ENCODE results near the gene KIF13A. TPM values are rescaled to one million over a fixed set of nuclear protein-coding genes. Genes with fewer than 3 reads are reported as not detected.

Gene KIF13A
- total RNA-seq, 1 donor from 2014 or later: not detected

- intact Hi-C loops (cut with micrococcal nuclease): no loop called here
- Mint-ChIP-seq H3K4me1 (ENCODE audit: low read depth) (no peaks in the 10 kb centered on the region), H3K9me3 (no peaks in the 10 kb centered on the region), H3K36me3 (ENCODE audit: low read depth) (no peaks in the 10 kb centered on the region), H3K27me3 (ENCODE audit: insufficient read depth) (peaks cover 6% of the 10 kb centered on the region), H3K4me3 (no peak overlapping the region), H3K27ac (no peak overlapping the region)
- no peak for DNase-seq (ENCODE audit: low spot score)
Measured at GRCh38 chr6:17725083-17725482, 262.4 kb downstream of the KIF13A start.

GRCh38 chr6:17724341-17724740 is 263.1 kb downstream of the KIF13A start:
- no peak for DNase-seq (ENCODE audit: low spot score)
- Mint-ChIP-seq H3K36me3 (ENCODE audit: low read depth) (no peaks in the 10 kb centered on the region), H3K27ac (no peak overlapping the region), H3K27me3 (ENCODE audit: insufficient read depth) (peaks cover 9% of the 10 kb centered on the region), H3K9me3 (no peaks in the 10 kb centered on the region), H3K4me1 (ENCODE audit: low read depth) (no peaks in the 10 kb centered on the region), H3K4me3 (no peak overlapping the region)
- intact Hi-C loops (cut with micrococcal nuclease): no loop called here

GRCh38 chr6:17721671-17722070 is 265.8 kb downstream of the KIF13A start:
- Mint-ChIP-seq H3K27me3 (ENCODE audit: insufficient read depth) (peaks cover 9% of the 10 kb centered on the region), H3K36me3 (ENCODE audit: low read depth) (no peaks in the 10 kb centered on the region), H3K4me1 (ENCODE audit: low read depth) (no peaks in the 10 kb centered on the region), H3K27ac (no peak overlapping the region), H3K9me3 (no peaks in the 10 kb centered on the region), H3K4me3 (no peak overlapping the region)
- intact Hi-C loops (cut with micrococcal nuclease): no loop called here
- DNase-seq (ENCODE audit: low spot score): no peak

- intact Hi-C loops (cut with micrococcal nuclease): no loop called here
- Mint-ChIP-seq H3K4me3 (no peak overlapping the region), H3K27ac (no peak overlapping the region), H3K4me1 (ENCODE audit: low read depth) (peaks cover 11% of the 10 kb centered on the region), H3K27me3 (ENCODE audit: insufficient read depth) (peaks cover 9% of the 10 kb centered on the region), H3K9me3 (no peaks in the 10 kb centered on the region), H3K36me3 (ENCODE audit: low read depth) (peaks cover 1% of the 10 kb centered on the region)
- no peak for DNase-seq (ENCODE audit: low spot score)
Measured at GRCh38 chr6:17719323-17720041, 268.0 kb downstream of the KIF13A start.

GRCh38 chr6:17716221-17716620 is 271.2 kb downstream of the KIF13A start:
- no peaks in the 10 kb centered on the region for H3K9me3 Mint-ChIP-seq
- DNase-seq (ENCODE audit: low spot score): no peak
- H3K27ac Mint-ChIP-seq: no peak overlapping the region
- intact Hi-C loops (cut with micrococcal nuclease): no loop called here
- peaks cover 1% of the 10 kb centered on the region for H3K36me3 Mint-ChIP-seq (ENCODE audit: low read depth)
- no peak overlapping the region for H3K4me3 Mint-ChIP-seq
- H3K27me3 Mint-ChIP-seq (ENCODE audit: insufficient read depth): peaks cover 3% of the 10 kb centered on the region
- H3K4me1 Mint-ChIP-seq (ENCODE audit: low read depth): peaks cover 17% of the 10 kb centered on the region

- peak; percentile 32 for DNase-seq (ENCODE audit: low spot score)
- Mint-ChIP-seq H3K4me1 (ENCODE audit: low read depth) (peaks cover 21% of the 10 kb centered on the region), H3K36me3 (ENCODE audit: low read depth) (peaks cover 1% of the 10 kb centered on the region), H3K27me3 (ENCODE audit: insufficient read depth) (peaks cover 3% of the 10 kb centered on the region), H3K9me3 (no peaks in the 10 kb centered on the region), H3K4me3 (peak overlapping the region; percentile 76), H3K27ac (peak overlapping the region; percentile 94)
- intact Hi-C loops (cut with micrococcal nuclease): loop anchor here (1.0 kb wide), 1 partner anchor 8 kb away; no protein-coding TSS in a partner anchor
Measured at GRCh38 chr6:17714879-17715851, 272.3 kb downstream of the KIF13A start.

GRCh38 chr6:17714177-17714576 is 273.3 kb downstream of the KIF13A start:
- intact Hi-C loops (cut with micrococcal nuclease): no loop called here
- Mint-ChIP-seq H3K9me3 (no peaks in the 10 kb centered on the region), H3K36me3 (ENCODE audit: low read depth) (peaks cover 5% of the 10 kb centered on the region), H3K27me3 (ENCODE audit: insufficient read depth) (no peaks in the 10 kb centered on the region), H3K4me3 (peak overlapping the region; percentile 15), H3K27ac (no peak overlapping the region), H3K4me1 (ENCODE audit: low read depth) (peaks cover 23% of the 10 kb centered on the region)
- no peak for DNase-seq (ENCODE audit: low spot score)

- Mint-ChIP-seq H3K36me3 (ENCODE audit: low read depth) (peaks cover 10% of the 10 kb centered on the region), H3K9me3 (no peaks in the 10 kb centered on the region), H3K4me1 (ENCODE audit: low read depth) (peaks cover 32% of the 10 kb centered on the region), H3K27ac (no peak overlapping the region), H3K4me3 (no peak overlapping the region), H3K27me3 (ENCODE audit: insufficient read depth) (no peaks in the 10 kb centered on the region)
- intact Hi-C loops (cut with micrococcal nuclease): no loop called here
- DNase-seq (ENCODE audit: low spot score): no peak
Measured at GRCh38 chr6:17712576-17712975, 274.9 kb downstream of the KIF13A start.

- peaks cover 15% of the 10 kb centered on the region for H3K36me3 Mint-ChIP-seq (ENCODE audit: low read depth)
- H3K9me3 Mint-ChIP-seq: no peaks in the 10 kb centered on the region
- no peak for DNase-seq (ENCODE audit: low spot score)
- H3K27ac Mint-ChIP-seq: no peak overlapping the region
- no peaks in the 10 kb centered on the region for H3K27me3 Mint-ChIP-seq (ENCODE audit: insufficient read depth)
- H3K4me1 Mint-ChIP-seq (ENCODE audit: low read depth): peaks cover 38% of the 10 kb centered on the region
- intact Hi-C loops (cut with micrococcal nuclease): no loop called here
- H3K4me3 Mint-ChIP-seq: no peak overlapping the region
Measured at GRCh38 chr6:17710331-17710730, 277.1 kb downstream of the KIF13A start.

GRCh38 chr6:17709476-17709875 is 278.0 kb downstream of the KIF13A start:
- Mint-ChIP-seq H3K4me1 (ENCODE audit: low read depth) (peaks cover 31% of the 10 kb centered on the region), H3K27ac (no peak overlapping the region), H3K36me3 (ENCODE audit: low read depth) (peaks cover 14% of the 10 kb centered on the region), H3K4me3 (no peak overlapping the region), H3K27me3 (ENCODE audit: insufficient read depth) (no peaks in the 10 kb centered on the region), H3K9me3 (no peaks in the 10 kb centered on the region)
- intact Hi-C loops (cut with micrococcal nuclease): loop anchor here (5.0 to 10.0 kb wide), 3 partner anchors 127 to 1385 kb away; partner anchors contain the start of gene NHLRC1
- DNase-seq (ENCODE audit: low spot score): no peak

Other genes starting within 250 kb of the KIF13A start
- 0.23 and 0.24 TPM in 2 replicates for gene NHLRC1, start 135.0 kb upstream of the KIF13A start, total RNA-seq
- 1.2 and 1.3 TPM in 2 replicates for gene TPMT, start 167.4 kb upstream of the KIF13A start, total RNA-seq
- gene KDM1B, start 167.8 kb upstream of the KIF13A start, total RNA-seq: 7.1 and 7.2 TPM in 2 replicates